T-helper 1 cell (primary cell): ENCODE measurements around the gene EZR.

Source experiments
- DNase-seq, 5 donors: peaks; one replicate each; pipeline ENCODE4 v3.0.0-alpha.2; 2012 to 2020

EZR gene

DNA sequence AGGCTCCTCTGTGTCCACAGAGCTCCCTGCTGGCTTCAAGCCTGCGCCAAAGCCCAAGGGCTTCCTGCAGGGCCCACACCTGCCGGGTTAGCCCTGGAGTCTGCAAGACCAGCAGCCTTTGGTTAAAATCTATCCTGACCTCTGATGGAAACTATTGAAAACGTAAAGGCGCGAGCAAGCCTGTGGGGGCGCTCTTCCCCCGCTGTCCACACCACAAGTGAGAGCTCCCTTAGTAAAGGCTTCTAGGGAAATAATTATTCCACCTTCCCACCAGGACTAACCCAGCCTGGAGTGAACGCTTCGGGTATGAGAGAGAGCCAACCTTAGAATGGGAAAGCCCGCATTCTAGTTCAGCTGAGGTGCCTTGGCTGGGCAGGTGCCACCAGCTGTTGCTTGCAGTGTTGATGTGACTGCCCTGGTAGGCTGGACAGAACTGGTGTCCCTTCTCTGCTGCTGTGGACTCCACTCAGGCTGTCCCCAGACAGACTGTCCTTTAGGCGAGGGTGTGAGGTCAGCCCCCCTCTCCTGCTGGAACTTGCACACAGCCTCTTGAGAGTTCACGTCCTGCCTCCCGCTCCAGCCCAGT, 100.6 kb downstream of the EZR start:
- no peak for DNase-seq

GRCh38 chr6:158717341-158718330, 101.5 kb downstream of the EZR start:
- peak in 1 of 5 donors; percentile 62 for DNase-seq
